Activated naive CD4-positive, alpha-beta T cell treated with anti-CD3 and anti-CD28 coated beads, Interleukin-2, amount 50 U/mL, for 24 hours (primary cell): ENCODE results near the gene MAML2.

Experiments
- H3K27ac Mint-ChIP-seq: one replicate; pipeline ENCODE4 v1.8.0; 2021; ENCODE audit warnings: mild to moderate bottlenecking, mixed read lengths
- H3K27me3 Mint-ChIP-seq: one replicate; pipeline ENCODE4 v1.8.0; 2021; ENCODE audit warnings: mixed read lengths
- H3K36me3 Mint-ChIP-seq: one replicate; pipeline ENCODE4 v1.8.0; 2021; ENCODE audit warnings: mixed read lengths
- H3K4me1 Mint-ChIP-seq: one replicate; pipeline ENCODE4 v1.8.0; 2021; ENCODE audit warnings: mixed read lengths
- H3K4me3 Mint-ChIP-seq: one replicate; pipeline ENCODE4 v1.8.0; 2021; ENCODE audit warnings: mild to moderate bottlenecking, mixed read lengths
- H3K9me3 Mint-ChIP-seq: one replicate; pipeline ENCODE4 v1.8.0; 2021; ENCODE audit warnings: mixed read lengths

Gene MAML2

GRCh38 chr11:96035031-96035739, 307.8 kb downstream of the MAML2 start:
- H3K4me3 Mint-ChIP-seq, result no peak overlapping the region
- peak overlapping the region; percentile 12 for H3K27ac Mint-ChIP-seq
- no peaks in the 10 kb centered on the region for H3K9me3 Mint-ChIP-seq
- peaks cover 19% of the 10 kb centered on the region for H3K36me3 Mint-ChIP-seq
- peaks cover 77% of the 10 kb centered on the region for H3K4me1 Mint-ChIP-seq
- H3K27me3 Mint-ChIP-seq, result no peaks in the 10 kb centered on the region

DNA sequence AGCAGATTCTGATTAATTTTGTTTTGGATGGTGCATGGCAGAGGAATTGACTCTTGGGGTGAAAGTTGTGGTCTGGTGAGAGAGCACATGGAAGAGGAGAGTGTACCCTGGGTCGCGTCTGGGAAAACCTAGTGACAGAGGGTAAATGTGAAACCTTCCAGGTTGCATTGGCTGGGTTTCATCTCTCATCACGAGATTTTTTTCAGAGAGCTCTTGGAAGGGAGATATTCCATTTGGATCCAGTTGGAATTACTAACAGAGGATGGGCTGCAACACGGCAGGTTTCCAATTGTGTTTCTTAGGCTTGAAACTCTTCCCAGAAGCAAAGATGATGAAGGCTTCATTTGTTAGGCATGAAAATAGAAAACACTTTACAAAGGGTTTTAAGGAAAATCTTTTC, 309.4 kb downstream of the MAML2 start:
- Mint-ChIP-seq H3K9me3 (no peaks in the 10 kb centered on the region), H3K27me3 (no peaks in the 10 kb centered on the region), H3K4me3 (no peak overlapping the region), H3K36me3 (peaks cover 17% of the 10 kb centered on the region), H3K27ac (peak overlapping the region; percentile 73), H3K4me1 (peaks cover 83% of the 10 kb centered on the region)

DNA sequence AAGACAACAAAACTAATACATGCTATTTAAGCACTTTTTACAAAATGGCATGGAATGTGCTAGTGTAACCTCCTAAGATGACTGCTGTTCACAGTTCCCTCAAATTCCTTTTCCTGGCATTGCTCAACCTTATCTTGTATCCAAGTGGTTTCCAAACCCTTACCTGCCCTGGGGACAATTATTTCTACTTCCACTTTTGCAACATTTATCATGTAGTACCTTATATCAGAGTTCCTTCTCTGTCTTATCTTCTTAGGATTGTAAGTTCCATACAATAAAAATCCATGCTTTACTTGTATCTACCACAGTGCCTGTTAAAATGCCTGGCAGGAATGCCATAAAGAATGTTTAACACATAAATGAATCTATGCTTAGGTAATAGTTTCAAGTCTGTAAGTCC, 309.9 kb downstream of the MAML2 start:
- no peaks in the 10 kb centered on the region for H3K9me3 Mint-ChIP-seq
- peaks cover 18% of the 10 kb centered on the region for H3K36me3 Mint-ChIP-seq
- H3K4me3 Mint-ChIP-seq, result no peak overlapping the region
- H3K4me1 Mint-ChIP-seq, result peaks cover 84% of the 10 kb centered on the region
- H3K27me3 Mint-ChIP-seq, result no peaks in the 10 kb centered on the region
- H3K27ac Mint-ChIP-seq, result peak overlapping the region; percentile 73

- Mint-ChIP-seq H3K4me1 (peaks cover 77% of the 10 kb centered on the region), H3K27me3 (no peaks in the 10 kb centered on the region), H3K27ac (peak overlapping the region; percentile 55)
These were observed 314.2 kb downstream of the MAML2 start for GRCh38 chr11:96028746-96029145.

DNA sequence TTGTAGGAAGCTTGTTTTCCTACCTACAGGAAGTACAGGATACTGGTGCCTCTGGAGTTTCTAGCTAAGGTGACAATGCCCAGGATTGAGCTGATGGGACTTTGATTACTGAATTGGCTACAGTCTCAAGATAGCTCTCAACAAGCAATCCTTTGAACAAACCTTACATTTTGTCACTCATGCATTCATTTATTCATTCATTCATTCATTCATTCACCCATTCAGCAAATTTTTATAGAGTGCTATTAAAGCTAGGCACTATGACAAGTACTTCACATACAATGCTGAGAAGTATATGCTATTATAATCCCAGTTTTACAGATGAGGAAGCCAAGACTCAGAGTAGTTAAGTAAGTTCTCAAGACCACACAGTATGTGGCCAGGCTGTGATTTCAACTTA, 316.0 kb downstream of the MAML2 start:
- peak overlapping the region; percentile 85 for H3K27ac Mint-ChIP-seq

More at GRCh38 chr11:96028746-96029145, 314.2 kb downstream of the MAML2 start:
- Mint-ChIP-seq H3K4me3 (no peak overlapping the region), H3K36me3 (peaks cover 17% of the 10 kb centered on the region), H3K9me3 (no peaks in the 10 kb centered on the region)

DNA sequence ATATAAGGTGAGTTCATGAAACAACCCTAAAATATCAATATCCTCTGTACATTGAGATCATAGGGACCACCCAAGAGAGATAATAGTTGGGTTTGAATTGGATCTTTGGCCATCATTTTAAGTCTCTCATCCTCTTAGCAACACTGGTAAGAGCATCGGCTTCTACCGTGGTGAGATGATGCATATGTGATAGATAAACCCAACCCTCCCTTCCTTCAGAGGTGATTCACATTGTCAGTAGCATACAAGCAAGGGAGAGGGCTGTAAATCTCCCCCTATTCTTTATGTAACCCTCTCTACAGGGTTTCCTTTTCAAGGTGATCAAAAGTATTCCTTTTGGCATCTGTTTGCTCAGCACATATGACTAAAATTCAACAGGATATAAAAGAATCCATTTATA, 316.7 kb downstream of the MAML2 start:
- Mint-ChIP-seq H3K27me3 (no peaks in the 10 kb centered on the region), H3K36me3 (peaks cover 9% of the 10 kb centered on the region), H3K9me3 (no peaks in the 10 kb centered on the region), H3K27ac (no peak overlapping the region), H3K4me3 (no peak overlapping the region), H3K4me1 (peaks cover 79% of the 10 kb centered on the region)

More for the DNA sequence above, 316.0 kb downstream of the MAML2 start:
- Mint-ChIP-seq H3K9me3 (no peaks in the 10 kb centered on the region), H3K4me1 (peaks cover 79% of the 10 kb centered on the region), H3K4me3 (no peak overlapping the region), H3K27me3 (no peaks in the 10 kb centered on the region), H3K36me3 (peaks cover 9% of the 10 kb centered on the region)

DNA sequence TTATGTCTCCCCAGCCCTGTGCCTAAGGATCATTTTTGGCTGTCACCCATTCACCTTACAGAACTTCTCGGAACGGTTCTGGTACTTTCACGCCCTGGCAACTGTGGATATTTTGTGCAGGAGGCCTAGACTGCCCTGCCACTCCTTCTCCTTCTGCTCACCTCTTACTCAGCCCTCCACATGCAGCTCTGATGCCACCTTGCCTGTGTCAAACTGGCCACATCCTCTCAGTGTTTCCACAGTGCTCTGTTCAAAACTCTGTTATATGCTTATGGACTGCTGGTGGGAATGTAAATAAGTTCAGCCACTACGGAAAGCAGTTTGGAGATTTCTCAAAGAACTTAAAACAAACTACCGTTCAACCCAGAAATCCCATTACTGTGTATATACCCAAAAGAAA, 318.3 kb downstream of the MAML2 start:
- Mint-ChIP-seq H3K27ac (peak overlapping the region; percentile 83), H3K36me3 (peaks cover 9% of the 10 kb centered on the region), H3K9me3 (no peaks in the 10 kb centered on the region), H3K4me1 (peaks cover 83% of the 10 kb centered on the region), H3K4me3 (no peak overlapping the region), H3K27me3 (no peaks in the 10 kb centered on the region)

GRCh38 chr11:96023275-96023674, 319.7 kb downstream of the MAML2 start:
- peaks cover 9% of the 10 kb centered on the region for H3K36me3 Mint-ChIP-seq
- no peak overlapping the region for H3K4me3 Mint-ChIP-seq
- peaks cover 69% of the 10 kb centered on the region for H3K4me1 Mint-ChIP-seq
- H3K27me3 Mint-ChIP-seq, result no peaks in the 10 kb centered on the region
- no peaks in the 10 kb centered on the region for H3K9me3 Mint-ChIP-seq
- H3K27ac Mint-ChIP-seq, result peak overlapping the region; percentile 83

DNA sequence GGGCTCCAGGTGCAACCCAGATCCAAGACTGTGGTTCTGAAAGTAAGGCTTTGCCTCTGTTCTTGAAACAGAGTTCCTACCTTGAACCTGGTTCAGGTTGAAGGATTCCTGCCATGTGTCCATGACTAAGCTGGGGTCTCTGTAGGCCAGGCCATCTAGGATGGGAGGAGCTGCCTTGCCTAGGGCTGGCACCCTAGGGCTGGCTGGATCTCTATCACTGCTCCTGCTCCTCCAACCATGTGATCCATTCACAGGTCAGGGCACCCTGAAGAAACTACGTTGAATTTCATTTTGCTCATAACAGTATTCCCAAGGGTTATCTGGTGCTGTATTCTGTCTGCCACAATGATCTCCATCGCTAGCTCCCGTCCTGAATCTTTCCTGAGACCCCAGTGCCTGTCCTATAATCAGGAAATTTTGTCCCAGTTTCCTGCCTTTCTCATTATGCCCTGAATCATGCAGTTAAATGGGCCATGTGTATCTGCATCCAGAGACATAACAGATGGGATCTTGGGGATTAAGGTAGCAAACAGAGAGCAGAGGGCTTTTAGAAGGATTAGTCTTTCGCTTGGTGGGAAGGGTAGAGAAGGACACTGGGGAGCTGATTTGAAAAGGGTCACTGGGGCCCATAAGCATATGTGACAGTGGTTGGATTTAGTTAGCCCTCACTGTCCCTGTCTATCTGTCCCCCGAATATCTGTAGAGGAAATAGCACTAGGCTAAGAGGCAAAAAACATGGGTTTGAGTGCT, 320.9 kb downstream of the MAML2 start:
- peaks cover 60% of the 10 kb centered on the region for H3K4me1 Mint-ChIP-seq
- H3K4me3 Mint-ChIP-seq, result no peak overlapping the region
- H3K27ac Mint-ChIP-seq, result peak overlapping the region; percentile 71

DNA sequence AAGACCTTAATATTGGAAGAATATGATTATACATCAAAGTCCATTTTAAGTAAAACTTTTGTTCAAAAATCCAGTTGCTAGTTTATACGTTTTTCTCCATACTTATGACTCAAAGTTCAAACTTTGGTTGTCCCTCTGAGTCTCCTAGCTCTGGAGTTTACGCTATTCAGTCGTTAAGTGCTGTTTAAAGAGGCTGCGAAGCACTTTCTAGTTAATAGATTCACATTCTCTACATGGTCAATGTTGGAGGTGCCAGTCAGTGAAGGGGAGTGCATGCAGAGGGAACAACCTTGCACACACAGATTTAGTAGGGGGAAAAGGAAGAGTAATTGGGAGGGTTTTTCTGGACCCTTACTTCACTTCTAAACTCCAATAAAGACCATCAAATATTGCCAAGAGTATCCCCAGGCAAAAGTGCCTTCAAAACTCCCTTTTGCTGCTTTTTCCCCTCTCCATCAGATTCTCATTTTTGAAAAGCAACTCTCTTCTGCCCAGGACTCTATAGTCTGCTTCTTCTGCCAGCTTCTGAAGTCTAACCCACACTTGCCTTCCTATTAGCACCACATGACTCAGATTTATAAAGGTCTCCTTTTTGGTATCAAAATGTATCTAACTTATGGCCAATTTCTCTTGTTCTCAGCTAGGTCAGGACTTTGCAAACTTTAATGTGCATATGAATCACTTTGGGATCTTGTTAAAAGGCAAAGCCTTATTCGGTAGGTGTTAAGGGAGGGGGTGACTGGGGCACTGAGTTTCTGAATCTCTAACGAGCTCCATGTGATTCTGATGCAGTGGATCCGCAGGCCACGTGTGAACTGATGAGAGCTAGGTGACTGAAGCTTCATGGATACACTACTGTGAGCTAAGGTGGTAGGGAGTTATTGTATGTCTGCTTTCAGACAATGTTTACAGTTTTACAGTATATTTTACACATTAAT, 322.9 kb downstream of the MAML2 start:
- no peaks in the 10 kb centered on the region for H3K9me3 Mint-ChIP-seq
- peaks cover 64% of the 10 kb centered on the region for H3K4me1 Mint-ChIP-seq
- H3K27ac Mint-ChIP-seq, result peak overlapping the region; percentile 38
- H3K4me3 Mint-ChIP-seq, result no peak overlapping the region
- H3K36me3 Mint-ChIP-seq, result peaks cover 2% of the 10 kb centered on the region
- no peaks in the 10 kb centered on the region for H3K27me3 Mint-ChIP-seq

More for the DNA sequence above, 320.9 kb downstream of the MAML2 start:
- H3K9me3 Mint-ChIP-seq, result no peaks in the 10 kb centered on the region
- H3K27me3 Mint-ChIP-seq, result no peaks in the 10 kb centered on the region
- peaks cover 2% of the 10 kb centered on the region for H3K36me3 Mint-ChIP-seq

GRCh38 chr11:96019281-96019680, 323.7 kb downstream of the MAML2 start:
- H3K4me1 Mint-ChIP-seq, result peaks cover 64% of the 10 kb centered on the region

DNA sequence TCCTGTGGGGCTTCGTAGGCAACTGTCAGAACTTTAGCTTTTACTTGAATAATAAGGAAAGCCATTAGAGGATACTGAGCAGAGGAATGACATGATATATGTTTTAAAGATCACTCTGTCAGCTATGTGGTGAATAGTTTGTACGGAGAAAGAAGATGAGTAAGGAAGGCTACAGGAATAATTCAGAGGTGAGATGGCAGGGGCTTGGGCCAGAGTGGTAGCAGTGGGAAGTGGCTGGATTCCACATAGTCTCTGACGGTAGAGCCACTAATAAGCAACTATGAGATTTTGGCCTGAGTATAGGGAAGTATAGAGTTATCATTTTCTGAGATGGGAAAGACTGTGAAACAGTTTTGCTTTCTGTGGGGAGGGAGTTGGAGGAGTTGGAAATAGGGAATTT, 325.1 kb downstream of the MAML2 start:
- H3K4me1 Mint-ChIP-seq, result peaks cover 65% of the 10 kb centered on the region
- H3K27me3 Mint-ChIP-seq, result no peaks in the 10 kb centered on the region
- no peak overlapping the region for H3K27ac Mint-ChIP-seq

More at GRCh38 chr11:96019281-96019680, 323.7 kb downstream of the MAML2 start:
- H3K36me3 Mint-ChIP-seq, result peaks cover 2% of the 10 kb centered on the region
- no peak overlapping the region for H3K27ac Mint-ChIP-seq
- H3K27me3 Mint-ChIP-seq, result no peaks in the 10 kb centered on the region
- H3K9me3 Mint-ChIP-seq, result no peaks in the 10 kb centered on the region
- no peak overlapping the region for H3K4me3 Mint-ChIP-seq

DNA sequence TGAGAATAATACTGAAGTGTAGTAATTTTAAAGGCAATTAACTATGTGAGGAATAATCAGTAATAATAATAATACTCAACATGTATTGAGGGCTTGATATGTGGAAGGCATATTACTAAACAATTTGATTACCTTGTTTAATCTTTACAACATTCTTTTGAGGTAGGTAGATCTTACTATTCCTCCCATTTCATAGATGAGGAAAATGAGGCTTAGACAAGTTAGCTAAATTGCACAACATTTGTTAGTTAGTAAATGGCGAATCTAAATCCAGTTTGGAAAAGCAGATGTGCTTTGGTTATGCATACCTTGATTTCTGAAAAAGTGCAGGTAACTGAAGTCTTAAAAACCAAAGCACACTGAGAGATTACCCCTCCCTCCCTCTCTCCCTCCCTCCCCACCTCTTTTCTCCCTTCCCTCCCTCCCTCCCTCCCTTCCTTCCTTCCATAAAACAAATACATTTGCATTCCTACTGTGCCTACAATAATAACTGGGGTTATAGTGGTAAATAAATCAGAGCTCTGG, 326.0 kb downstream of the MAML2 start:
- Mint-ChIP-seq H3K4me1 (peaks cover 65% of the 10 kb centered on the region), H3K9me3 (no peaks in the 10 kb centered on the region), H3K27me3 (no peaks in the 10 kb centered on the region), H3K36me3 (no peaks in the 10 kb centered on the region), H3K4me3 (no peak overlapping the region), H3K27ac (no peak overlapping the region)

More for the DNA sequence above, 325.1 kb downstream of the MAML2 start:
- no peaks in the 10 kb centered on the region for H3K9me3 Mint-ChIP-seq
- H3K36me3 Mint-ChIP-seq, result peaks cover 2% of the 10 kb centered on the region
- H3K4me3 Mint-ChIP-seq, result no peak overlapping the region

- no peak overlapping the region for H3K4me3 Mint-ChIP-seq
- H3K4me1 Mint-ChIP-seq, result peaks cover 73% of the 10 kb centered on the region
- H3K27me3 Mint-ChIP-seq, result no peaks in the 10 kb centered on the region
- H3K9me3 Mint-ChIP-seq, result no peaks in the 10 kb centered on the region
- no peaks in the 10 kb centered on the region for H3K36me3 Mint-ChIP-seq
- H3K27ac Mint-ChIP-seq, result peak overlapping the region; percentile 77
These were observed 327.0 kb downstream of the MAML2 start for GRCh38 chr11:96015906-96016565.

DNA sequence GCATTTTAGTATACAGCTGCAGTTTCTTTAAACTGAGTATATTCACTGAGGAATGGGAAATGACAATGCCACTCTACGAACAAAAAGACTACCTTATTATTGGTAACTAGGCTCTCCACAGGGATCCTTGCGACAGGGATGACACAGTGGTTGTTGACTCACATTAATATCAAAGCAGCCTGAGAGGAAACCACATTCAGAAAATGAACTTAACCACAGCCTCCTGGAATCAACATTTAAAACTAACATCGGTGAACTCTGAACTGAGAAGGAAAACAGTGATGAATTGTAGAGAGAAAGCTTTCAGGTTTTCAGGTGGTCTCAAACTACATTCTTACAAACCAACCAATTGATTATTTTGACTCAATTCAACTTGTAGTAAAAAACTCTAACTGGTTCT, 328.8 kb downstream of the MAML2 start:
- H3K4me3 Mint-ChIP-seq, result peak overlapping the region; percentile 54
- no peaks in the 10 kb centered on the region for H3K36me3 Mint-ChIP-seq
- no peaks in the 10 kb centered on the region for H3K9me3 Mint-ChIP-seq
- peak overlapping the region; percentile 96 for H3K27ac Mint-ChIP-seq
- H3K27me3 Mint-ChIP-seq, result no peaks in the 10 kb centered on the region
- H3K4me1 Mint-ChIP-seq, result peaks cover 72% of the 10 kb centered on the region
